GM20000 (cell line): ENCODE results near the gene ITGB6.

Experiments used
- DNase-seq: peaks from one replicate; pipeline ENCODE4 v3.0.0; 2012; ENCODE audit warnings: low spot score
- CTCF ChIP-seq: IDR thresholded peaks from 2 replicates; pipeline ENCODE4 v1.5.1; 2012; ENCODE audit warnings: mild to moderate bottlenecking, control low read depth; ENCODE audit errors: extremely low read depth, missing control alignments

Gene ITGB6

GRCh38 chr2:160208655-160209515, 8.8 kb upstream of the ITGB6 start:
- no peak for DNase-seq
- TF ChIP-seq CTCF = no peak

- no peak for DNase-seq
- TF ChIP-seq CTCF = no peak
These were observed 8.0 kb upstream of the ITGB6 start for GRCh38 chr2:160207804-160208654.

GRCh38 chr2:160207271-160207670, 7.2 kb upstream of the ITGB6 start:
- TF ChIP-seq CTCF = no peak
- DNase-seq = no peak

- DNase-seq = no peak
- TF ChIP-seq CTCF = no peak
These were observed 6.4 kb upstream of the ITGB6 start for GRCh38 chr2:160206436-160206835.

GRCh38 chr2:160205505-160205904, 5.4 kb upstream of the ITGB6 start:
- no peak for DNase-seq
- no peak for TF ChIP-seq CTCF

- TF ChIP-seq CTCF = no peak
- no peak for DNase-seq
These were observed 3.4 kb upstream of the ITGB6 start for GRCh38 chr2:160203422-160203821.

GRCh38 chr2:160203007-160203406, 2.9 kb upstream of the ITGB6 start:
- TF ChIP-seq CTCF = no peak
- no peak for DNase-seq
